Measurements from ENCODE around the gene SMIM28.
"Not testable (repeated sequence)": the region's sequence is repeated elsewhere in the genome, so short reads cannot be mapped to it uniquely, and the experiment has no call there.

SMIM28 gene

DNA sequence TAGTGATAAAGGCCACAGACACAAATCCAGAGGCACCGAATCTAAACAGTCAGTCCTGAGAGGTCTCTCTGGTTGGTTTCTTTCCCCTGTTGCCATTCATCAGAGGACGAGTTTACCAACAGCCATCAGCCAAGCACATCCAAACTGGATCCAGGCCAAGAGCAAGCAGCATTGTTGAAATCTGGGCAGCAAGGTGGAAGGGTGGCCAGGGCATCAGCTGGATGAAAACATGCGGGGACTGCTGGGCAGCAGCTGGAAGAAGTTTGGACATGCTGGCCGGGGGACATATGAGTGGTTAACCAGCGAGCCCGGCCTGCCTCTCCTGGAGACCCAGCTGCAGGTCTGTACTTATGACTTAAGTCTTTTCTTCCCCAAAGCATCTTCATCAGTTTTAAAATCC is at the start of gene SMIM28:
Gene SMIM28, plus strand, starts transcription at position 62 of the 400 bp plus-strand sequence. Its CDS starts 168 bp downstream, at position 230.
- DNase-seq (ENCODE audit: low spot score): no peak

DNA sequence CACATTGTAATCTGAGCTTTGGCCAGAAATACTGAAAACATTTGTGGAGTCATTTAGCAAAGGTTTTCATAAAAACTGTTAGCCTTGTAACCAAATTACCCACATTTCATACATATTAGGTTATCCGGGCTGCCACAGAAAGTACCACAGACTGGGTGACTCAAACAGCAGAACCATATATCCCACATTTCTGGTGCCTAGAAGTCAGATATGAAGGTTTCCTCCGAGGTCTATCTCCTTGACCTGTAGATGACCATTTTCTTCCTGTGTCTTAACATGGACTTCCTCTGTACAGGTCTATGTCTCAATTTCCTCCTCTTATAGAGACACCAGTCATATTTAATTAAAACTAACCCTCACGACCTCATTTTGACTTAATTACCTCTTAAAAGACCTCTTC is 49.5 kb upstream of the SMIM28 start:
- DNase-seq (ENCODE audit: low spot score): no peak

DNA sequence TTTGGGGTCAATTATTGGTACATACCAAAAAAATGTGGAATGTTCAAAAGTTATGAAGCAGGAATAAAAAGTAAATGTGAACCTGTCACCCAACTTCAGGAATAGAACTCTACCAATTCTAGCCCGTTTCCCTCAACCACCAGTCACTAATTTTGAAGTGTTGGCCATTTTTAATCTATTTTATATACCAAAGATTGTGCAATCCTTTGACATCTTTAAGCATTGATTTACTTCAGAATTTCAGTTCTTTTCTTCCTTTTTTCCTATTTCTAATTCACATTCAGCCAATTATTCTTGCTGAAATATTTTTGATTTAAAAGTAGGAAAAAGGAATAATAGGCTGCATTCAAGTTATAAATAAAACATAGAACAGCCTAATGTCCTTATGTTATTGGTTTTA is 46.9 kb upstream of the SMIM28 start:
- no peak for DNase-seq (ENCODE audit: low spot score)

DNA sequence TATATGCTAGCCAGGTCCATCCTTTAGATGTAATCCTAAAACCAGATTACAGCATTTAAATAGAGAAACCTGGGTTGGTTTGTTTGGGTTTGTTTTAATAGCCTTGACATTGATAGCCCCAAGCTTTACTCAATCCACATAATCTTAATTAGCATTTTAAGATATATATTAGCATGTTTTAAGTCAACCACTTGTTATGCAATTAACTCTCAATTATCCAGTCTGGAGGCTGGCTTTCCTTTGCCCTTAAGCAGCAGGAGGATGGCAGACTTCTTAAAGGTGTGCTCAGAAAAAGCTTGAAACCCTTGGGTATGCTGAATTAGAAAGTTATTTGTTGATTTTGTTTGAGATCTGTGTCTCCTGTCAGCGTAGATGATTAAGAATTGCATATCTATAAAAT is 46.3 kb upstream of the SMIM28 start:
- DNase-seq (ENCODE audit: low spot score): no peak

DNA sequence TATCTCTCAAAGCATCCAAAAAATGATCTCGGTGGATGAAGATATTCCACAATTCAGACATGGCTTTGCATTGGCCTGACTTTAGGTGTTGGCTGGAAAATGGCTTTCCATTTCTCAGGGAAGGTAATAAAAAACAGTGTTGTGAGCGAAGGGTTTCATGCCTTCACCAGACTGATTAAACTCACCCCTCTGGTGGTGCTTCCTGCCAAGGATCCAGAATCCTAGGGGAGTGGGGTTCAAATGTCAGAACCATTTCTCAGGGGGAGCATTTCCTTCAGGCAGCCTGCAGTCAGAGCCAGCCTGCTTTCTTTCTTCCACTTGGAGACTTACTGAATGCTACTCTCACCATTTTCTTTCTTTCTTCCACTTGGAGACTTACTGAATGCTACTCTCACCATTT is 45.7 kb upstream of the SMIM28 start:
- no peak for DNase-seq (ENCODE audit: low spot score)

DNA sequence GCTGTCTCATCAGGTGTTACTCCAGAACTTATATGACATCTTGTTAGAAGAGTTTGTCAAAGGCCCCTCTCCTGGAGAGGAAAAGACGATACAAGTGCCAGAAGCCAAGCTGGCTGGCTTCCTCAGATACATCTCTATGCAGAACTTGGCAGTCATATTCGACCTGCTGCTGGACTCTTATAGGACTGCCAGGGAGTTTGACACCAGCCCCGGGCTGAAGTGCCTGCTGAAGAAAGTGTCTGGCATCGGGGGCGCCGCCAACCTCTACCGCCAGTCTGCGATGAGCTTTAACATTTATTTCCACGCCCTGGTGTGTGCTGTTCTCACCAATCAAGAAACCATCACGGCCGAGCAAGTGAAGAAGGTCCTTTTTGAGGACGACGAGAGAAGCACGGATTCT is 43.7 kb upstream of the SMIM28 start:
- no peak for DNase-seq (ENCODE audit: low spot score)

DNA sequence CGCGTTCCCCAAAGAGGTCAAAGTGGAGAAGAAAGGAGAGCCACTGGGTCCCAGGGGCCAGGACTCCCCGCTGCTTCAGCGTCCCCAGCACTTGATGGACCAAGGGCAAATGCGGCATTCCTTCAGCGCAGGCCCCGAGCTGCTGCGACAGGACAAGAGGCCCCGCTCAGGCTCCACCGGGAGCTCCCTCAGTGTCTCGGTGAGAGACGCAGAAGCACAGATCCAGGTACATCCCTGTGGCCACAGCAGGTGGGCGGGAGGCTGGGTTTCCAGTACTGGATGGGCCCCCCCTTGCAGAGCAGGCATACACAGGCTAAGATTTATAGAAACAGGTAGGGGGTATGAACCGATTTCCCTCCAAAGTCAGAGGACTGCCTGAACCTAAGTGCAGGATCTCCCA is 42.7 kb upstream of the SMIM28 start:
- DNase-seq (ENCODE audit: low spot score): no peak

DNA sequence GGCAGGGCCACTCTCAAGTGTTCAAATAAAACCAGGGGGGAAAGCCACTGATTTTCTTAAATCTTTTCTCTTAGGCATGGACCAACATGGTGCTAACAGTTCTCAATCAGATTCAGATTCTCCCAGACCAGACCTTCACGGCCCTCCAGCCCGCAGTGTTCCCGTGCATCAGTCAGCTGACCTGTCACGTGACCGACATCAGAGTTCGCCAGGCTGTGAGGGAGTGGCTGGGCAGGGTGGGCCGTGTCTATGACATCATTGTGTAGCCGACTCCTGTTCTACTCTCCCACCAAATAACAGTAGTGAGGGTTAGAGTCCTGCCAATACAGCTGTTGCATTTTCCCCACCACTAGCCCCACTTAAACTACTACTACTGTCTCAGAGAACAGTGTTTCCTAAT is 41.5 kb upstream of the SMIM28 start:
- DNase-seq (ENCODE audit: low spot score): peak; percentile 37

DNA sequence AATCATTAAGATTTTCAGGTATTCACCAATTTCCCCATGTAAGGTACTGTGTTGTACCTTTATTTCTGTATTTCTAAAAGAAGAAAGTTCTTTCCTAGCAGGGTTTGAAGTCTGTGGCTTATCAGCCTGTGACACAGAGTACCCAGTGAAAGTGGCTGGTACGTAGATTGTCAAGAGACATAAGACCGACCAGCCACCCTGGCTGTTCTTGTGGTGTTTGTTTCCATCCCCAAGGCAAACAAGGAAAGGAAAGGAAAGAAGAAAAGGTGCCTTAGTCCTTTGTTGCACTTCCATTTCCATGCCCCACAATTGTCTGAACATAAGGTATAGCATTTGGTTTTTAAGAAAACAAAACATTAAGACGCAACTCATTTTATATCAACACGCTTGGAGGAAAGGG is 40.6 kb upstream of the SMIM28 start:
- DNase-seq (ENCODE audit: low spot score): no peak

DNA sequence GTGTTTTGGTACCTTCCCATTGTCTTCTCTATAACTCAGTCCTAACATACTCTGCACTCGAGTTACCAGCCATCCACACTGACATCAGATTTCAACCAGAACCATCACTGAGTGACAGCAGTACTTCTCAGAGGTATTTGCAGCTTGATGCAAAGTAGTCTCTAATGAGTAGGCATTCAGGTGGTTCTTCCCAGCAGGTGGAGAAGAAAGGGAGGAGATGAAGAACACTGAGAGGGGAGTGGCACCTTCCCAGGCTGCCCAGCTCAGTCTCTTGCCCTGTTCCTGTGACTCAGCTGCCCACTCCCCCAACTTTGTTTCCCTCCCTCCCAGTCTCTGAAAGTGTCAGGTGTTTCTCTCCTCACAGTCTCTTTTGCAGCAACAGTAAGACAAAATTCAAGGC is 38.7 kb upstream of the SMIM28 start:
- DNase-seq (ENCODE audit: low spot score): peak; percentile 30

DNA sequence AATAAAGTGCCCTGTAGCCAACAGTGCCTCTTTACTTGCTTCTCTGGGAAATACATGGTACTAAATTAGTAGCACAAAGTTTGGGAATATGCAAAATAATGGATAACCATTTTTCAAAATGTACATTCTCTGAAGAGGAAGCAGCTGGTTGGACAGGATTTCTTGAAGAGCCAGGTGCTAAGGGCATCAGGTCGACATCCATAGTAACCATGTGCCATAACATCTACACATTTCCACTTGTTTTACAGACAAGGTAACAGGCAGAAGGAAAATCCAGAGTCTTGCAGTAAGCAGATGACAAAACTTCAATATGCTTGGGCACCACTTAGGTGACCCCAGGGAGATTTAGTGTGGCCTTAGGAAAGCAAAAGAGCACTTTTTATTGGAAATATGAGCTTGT is 36.5 kb upstream of the SMIM28 start:
- no peak for DNase-seq (ENCODE audit: low spot score)

DNA sequence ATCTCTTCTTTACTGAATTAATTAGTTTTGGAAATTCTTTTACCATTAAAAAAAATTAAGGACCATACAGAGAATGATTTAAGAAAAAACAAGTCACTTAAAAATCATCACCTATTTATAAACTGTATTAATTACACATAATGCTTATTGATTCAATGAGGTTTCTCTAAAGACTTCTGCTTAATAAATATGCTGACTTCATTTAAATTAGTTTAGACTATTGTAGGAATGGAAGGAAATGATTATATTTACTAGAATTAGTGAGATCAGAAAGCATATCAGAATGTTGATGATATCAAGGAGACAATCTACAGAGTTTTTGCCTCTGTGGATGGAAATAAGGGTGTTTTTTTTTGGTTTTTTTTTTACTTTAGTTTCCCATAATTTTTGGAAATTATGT is 34.6 kb upstream of the SMIM28 start:
- DNase-seq (ENCODE audit: low spot score): no peak

DNA sequence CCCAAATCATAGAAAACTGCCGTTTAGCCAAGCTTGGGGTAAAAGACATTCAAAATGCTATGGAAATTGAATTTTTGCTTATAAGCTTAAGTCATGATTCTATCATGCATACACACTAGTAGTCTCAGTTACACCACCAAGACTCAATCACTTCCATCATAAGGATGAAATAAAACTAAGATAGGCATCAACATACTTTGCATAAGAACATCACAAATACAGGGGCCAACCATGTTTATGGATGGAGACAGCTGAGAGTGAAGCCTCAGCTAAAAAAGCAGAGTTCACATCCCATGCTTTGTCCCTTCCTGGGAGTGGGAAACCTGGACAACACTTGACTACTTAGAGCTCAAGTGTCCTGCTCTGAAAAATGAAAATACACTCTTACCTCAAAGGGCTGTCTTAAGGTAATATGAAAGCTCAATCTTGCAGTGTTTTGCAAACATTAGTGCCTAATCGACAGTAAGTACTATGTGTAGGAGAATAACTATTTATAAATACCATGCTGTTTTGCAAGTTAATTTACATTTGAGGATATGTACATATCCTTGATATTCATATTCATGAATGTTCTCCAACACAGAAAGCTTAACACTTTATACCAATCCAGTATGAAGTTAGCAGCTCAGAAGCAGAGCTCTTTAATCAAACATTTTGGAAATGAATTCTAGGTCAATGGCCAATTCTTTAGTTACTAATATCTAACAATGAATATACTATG is 32.0 kb upstream of the SMIM28 start:
- no peak for DNase-seq (ENCODE audit: low spot score)

DNA sequence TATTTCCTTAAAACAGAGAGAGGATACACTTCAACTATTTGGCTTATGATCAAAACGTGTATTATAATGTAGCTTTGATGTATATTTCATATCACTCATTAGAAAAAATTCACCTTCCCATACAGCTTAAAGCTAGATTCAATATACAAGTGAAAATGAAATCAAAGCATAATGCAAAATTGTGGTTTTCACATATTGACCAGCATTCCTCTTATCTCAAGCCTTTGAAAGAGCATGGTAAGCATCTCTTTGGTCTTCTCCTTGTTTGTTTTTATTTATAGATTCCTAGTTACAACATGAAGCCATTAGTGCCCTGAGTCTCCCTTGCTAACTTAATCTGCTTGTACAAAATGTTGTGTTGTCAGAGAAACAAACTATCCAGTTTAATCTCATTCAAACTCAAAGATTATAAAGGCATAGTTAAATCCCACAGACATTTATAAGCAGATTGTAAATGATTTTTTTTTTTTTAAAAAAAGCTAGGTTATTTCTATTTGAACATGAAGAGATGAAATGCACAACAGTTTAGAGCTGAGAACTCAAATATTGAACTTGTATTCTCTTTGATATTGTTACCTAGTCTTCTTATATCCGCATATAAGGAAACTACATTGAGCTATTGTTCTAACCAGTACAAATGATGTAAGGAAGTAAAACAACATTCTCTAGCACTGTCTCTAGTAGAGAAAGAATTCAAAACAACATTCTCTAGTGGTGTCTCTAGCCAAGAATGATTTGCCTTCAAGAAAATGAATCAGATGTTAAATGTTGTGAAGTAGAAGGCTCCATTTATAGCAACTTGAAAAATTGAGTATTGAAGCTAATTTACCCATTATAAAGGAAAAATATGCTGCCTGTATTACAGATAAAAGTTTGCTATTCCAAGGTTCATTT is 31.2 kb upstream of the SMIM28 start:
- DNase-seq (ENCODE audit: low spot score): no peak

DNA sequence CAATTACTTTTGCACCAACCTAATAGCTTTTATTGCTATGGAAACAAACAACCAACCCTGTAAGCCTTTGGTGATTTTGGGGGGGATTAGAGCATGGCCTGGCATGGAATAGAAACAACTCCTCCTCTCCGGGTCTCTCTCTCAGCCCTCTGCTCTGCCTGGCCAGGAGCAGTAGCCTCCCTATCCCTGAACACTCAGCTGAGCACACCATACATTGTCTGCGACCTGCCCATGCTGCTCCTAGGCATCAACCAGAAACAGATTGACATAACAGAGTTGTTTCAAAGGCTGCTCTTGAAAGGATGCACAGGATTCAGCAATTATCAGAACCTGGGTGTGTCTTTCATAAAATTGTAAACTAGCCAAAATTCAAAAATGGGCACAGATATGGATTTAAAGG is 29.8 kb upstream of the SMIM28 start:
- DNase-seq (ENCODE audit: low spot score): no peak

DNA sequence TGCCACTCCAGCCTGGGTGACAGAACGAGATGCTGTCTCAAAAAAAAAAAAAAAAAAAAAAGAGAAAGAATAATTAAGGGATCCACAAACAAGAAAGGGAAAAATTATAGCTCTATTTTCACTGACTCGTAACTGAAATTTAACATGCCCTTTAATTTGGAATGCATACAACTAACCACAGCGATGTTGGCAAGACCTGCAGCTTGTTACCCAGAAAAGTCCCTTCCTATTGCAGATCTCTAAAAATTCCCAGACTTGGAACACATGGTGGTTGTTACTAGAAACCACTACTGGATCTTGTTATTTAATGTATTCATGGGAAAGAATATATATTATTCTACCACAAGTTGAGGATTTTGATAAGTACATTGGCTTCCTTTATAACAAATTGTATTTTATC is 27.8 kb upstream of the SMIM28 start:
- DNase-seq (ENCODE audit: low spot score): no peak

DNA sequence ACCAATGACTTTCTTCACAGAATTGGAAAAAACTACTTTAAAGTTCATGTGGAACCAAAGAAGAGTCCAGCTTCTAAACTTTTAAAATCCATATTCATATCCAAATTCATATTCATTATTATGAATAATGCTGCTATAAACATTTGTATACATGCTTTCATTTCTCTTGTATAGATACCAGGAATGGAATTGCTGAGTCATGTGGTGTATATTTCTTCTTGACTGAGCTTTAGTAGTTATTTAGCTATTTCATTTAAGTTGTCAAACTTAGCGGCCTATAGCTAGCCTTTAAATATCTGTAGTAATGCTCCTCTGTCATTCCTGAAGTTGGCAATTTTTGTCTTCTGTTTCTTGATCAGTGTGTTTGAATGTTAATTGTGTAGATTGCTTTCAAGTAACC is 19.8 kb upstream of the SMIM28 start:
- no peak for DNase-seq (ENCODE audit: low spot score)

DNA sequence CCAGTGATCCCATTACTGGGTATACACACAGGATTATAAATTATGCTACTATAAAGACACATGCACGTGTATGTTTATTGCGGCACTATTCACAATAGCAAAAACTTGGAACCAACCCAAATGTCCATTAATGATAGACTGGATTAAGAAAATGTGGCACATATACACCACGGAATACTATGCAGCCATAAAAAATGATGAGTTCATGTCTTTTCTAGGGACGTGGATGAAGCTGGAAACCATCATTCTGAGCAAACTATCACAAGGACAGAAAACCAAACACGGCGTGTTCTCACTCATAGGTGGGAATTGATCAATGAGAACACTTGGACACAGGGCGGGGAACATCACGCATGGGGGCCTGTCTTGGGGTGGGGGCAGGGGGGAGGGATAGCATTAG is 9.0 kb upstream of the SMIM28 start:
- DNase-seq (ENCODE audit: low spot score): not testable (repeated sequence)

DNA sequence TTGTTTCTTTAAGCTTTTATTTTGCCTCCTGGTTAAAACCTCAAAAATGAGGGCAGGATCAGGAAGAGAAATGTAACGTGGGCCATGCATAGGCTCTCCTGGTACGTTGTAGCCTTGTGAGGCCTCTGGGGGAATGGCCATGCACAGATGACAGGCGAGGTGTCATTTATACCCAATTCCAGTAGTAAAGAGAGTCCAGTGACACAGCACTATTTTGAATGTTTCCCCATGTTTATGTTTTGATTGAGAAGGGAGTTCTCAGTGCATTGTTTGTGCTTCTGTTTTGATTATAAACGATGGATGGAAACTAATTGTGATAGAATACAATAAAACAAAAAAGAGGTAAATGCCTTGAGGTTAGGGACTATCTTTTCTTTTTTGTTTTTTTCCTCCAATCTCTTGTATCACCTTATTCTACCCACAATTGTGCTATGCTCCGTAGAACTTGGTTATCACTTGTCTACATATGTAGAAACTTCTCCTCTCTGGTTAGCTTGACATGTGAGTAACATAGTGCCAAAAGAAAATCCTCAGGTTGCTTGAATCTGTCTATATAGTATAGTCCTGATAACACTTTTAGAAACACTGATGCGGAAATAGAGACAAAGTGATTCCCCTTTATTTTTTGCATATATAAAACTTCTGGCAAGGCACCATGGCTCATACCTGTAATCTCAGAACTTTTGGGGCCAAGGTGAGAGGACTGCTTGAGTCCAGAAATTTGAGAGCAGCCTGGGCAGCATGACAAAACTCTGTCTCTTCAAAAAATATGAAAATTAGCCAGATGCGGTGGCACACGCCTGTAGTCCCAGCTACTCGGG is 6.9 kb upstream of the SMIM28 start:
- no peak for DNase-seq (ENCODE audit: low spot score)

DNA sequence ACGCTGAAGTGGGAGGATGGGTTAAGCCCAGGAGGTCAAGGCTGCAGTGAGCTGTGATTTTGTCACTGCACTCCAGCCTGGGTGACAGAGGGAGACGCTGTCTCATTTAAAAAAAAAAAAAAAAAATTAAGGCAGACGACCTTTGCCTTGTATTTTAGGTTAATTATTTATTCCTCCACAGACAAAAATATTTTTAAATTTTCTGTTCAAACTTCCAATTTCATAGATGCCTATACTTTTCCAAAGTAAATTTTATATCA is 6.3 kb upstream of the SMIM28 start:
- DNase-seq (ENCODE audit: low spot score): no peak

DNA sequence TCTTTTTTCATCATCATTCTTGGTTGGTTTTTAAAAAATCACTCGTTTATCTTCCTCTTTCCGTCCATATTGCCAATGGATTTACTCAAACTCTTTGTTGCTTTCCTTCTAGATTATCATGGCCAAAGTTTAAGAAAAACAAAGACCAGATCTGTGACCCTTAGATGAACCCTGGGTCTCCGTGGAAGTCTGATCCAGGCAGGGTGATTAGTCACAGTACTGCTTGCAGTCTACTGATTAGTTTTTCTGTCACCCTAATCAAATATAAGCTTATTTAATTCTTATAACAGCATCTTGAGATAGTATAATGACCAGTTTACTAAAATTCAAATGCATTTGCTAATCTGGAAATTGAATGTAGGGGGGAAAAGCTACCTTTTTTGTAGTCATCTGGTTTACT is 6.0 kb upstream of the SMIM28 start:
- DNase-seq (ENCODE audit: low spot score): no peak

DNA sequence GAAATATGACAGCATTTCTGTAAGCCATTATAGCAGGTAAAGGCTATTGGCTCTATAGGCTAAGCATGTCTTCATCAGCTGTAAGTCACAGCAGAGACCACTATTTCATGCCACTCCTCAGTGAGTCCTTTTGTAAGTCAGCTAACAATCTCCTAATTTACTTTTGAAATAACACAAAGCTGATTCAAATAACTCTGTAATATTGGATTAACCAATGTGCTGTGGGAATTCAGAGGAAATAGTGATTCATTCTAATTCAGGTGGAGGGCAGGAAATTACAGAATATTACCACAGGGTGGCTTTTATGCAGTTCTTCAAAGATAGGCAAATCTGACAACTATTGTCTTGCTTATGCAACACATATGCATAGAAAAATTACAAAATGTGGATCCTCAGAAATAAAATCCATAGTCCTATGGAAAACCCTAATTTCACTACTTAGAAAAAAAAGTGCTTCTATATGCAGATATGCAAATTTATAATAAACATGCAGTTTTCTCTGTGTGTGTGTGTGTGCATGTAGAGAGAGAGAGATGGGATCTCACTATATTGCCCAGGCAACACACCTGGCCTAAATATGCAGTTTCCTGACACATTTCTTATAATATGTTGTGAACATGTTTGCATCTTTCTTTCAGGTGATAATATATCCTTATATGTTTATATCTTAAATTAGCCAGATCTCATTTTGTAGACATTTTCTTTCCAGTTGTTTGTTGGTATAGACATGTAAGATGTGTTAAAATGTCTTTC is 4.8 kb upstream of the SMIM28 start:
- no peak for DNase-seq (ENCODE audit: low spot score)
